Gastroesophageal sphincter (tissue), 4 donors: ENCODE measurements around the gene PAQR6. TPM values are rescaled to one million over a fixed set of nuclear protein-coding genes. Genes with fewer than 3 reads are reported as not detected.

Experiments used
- ATAC-seq: fragments of 150-250 bp; one replicate; pipeline ENCODE4 v1.9.1; 2016; ENCODE audit warnings: mild to moderate bottlenecking, moderate library complexity
- H3K27ac ChIP-seq, 4 donors: fragments of 200-600 bp; sonication (generic) in 3 of 4; 1 replicate in 3 of 4; 2 replicates in 1 of 4; pipeline ENCODE4 v1.5.1; 2016 to 2019
- H3K27me3 ChIP-seq: fragments of 200-600 bp; sonication (generic); one replicate; pipeline ENCODE4 v1.5.1; 2019
- H3K36me3 ChIP-seq, 2 donors: fragments of 200-600 bp; sonication (generic); one replicate each; pipeline ENCODE4 v1.5.1; 2019; ENCODE audit warnings: control low read depth in 1 of 2
- H3K4me1 ChIP-seq, 3 donors: fragments of 200-600 bp; sonication (generic); 1 replicate in 2 of 3; 2 replicates in 1 of 3; pipeline ENCODE4 v1.5.1; 2016 to 2019; ENCODE audit warnings: control low read depth in 2 of 3
- H3K4me3 ChIP-seq, 2 donors: fragments of 200-600 bp; sonication (generic); one replicate each; pipeline ENCODE4 v1.5.1; 2019; ENCODE audit warnings: mild to moderate bottlenecking in 1 of 2, moderate library complexity in 1 of 2
- H3K9me3 ChIP-seq, 3 donors: fragments of 200-600 bp; sonication (generic); one replicate each; pipeline ENCODE4 v1.5.1; 2017 to 2019; ENCODE audit warnings: control low read depth in 2 of 3
- CTCF ChIP-seq, 4 experiments: fragments of 200-600 bp in 2 of 4; fragments of 450-650 bp in 2 of 4; sonication (generic) in 1 of 4; IDR thresholded peaks; one replicate each; pipeline ENCODE4 v1.5.1; 2017 to 2019; ENCODE audit warnings: antibody characterized with exemption in 4 of 4, mild to moderate bottlenecking in 2 of 4, moderate library complexity in 2 of 4
- EP300 ChIP-seq: sonication (generic); formaldehyde crosslinking; IDR thresholded peaks from one replicate; pipeline ENCODE4 v1.6.1; 2017; ENCODE audit warnings: antibody characterized with exemption, mild to moderate bottlenecking
- POLR2A ChIP-seq, 2 donors: fragments of 450-650 bp; IDR thresholded peaks; one replicate each; pipeline ENCODE4 v1.6.1; 2017; ENCODE audit warnings: antibody characterized with exemption in 2 of 2, mild to moderate bottlenecking in 2 of 2, moderate library complexity in 1 of 2
- POLR2AphosphoS5 ChIP-seq: sonication (generic); formaldehyde crosslinking; IDR thresholded peaks from one replicate; pipeline ENCODE4 v1.6.1; 2017; ENCODE audit warnings: antibody characterized with exemption
- WGBS, 2 donors: methylation state at CpG; one replicate each; pipeline ENCODE4 v1.1.5; 2018; ENCODE audit warnings: low coverage in 1 of 2; 5-methylcytosine and 5-hydroxymethylcytosine counted together
- total RNA-seq, 4 donors: library from RNA; depleted of rRNA; stranded (reverse); fragments of >200 nt; gene quantifications; one replicate each; pipeline ENCODE4 v1.1.0, GENCODE V29; 2016

Gene PAQR6
- total RNA-seq, 4 donors from 2014 or later: 1.2 to 3.4 (median 1.6) TPM

GRCh38 chr1:156260896-156261295 lies 13.0 kb upstream of the PAQR6 start:
- no peaks in the 10 kb centered on the region for H3K27me3 ChIP-seq
- H3K9me3 ChIP-seq: no peaks in the 10 kb centered on the region
- H3K27ac ChIP-seq: no peak overlapping the region
- no peaks in the 10 kb centered on the region for H3K4me1 ChIP-seq
- no peak overlapping the region for H3K4me3 ChIP-seq
- WGBS, 2 donors: 100% methylated on average over 1 of the region's 2 CpGs
- TF ChIP-seq CTCF (IDR thresholded peaks at IDR 0.05): no peak
- TF ChIP-seq EP300: no peak
- TF ChIP-seq POLR2AphosphoS5: no peak
- no peak for ATAC-seq
- H3K36me3 ChIP-seq: peaks cover 17 to 99% of the 10 kb centered on the region in 2 donors

GRCh38 chr1:156259805-156260204 lies 11.9 kb upstream of the PAQR6 start:
- WGBS, 2 donors: 57 to 71% methylated on average over 2 of the region's 3 CpGs
- no peak for TF ChIP-seq EP300
- no peak for TF ChIP-seq POLR2A (IDR thresholded peaks at IDR 0.05)
- no peak for TF ChIP-seq POLR2AphosphoS5
- TF ChIP-seq CTCF (IDR thresholded peaks at IDR 0.05): no peak

GRCh38 chr1:156258859-156259258 lies 11.0 kb upstream of the PAQR6 start:
- WGBS, 2 donors: no CpG with 5 or more reads among the region's 8 CpGs
- H3K36me3 ChIP-seq: peaks cover 17 to 100% of the 10 kb centered on the region in 2 donors
- no peak for ATAC-seq
- H3K9me3 ChIP-seq: no peaks in the 10 kb centered on the region
- H3K27ac ChIP-seq: no peak overlapping the region
- H3K27me3 ChIP-seq: no peaks in the 10 kb centered on the region
- TF ChIP-seq EP300: no peak
- no peak for TF ChIP-seq POLR2A (IDR thresholded peaks at IDR 0.05)
- no peak for TF ChIP-seq POLR2AphosphoS5
- TF ChIP-seq CTCF (IDR thresholded peaks at IDR 0.05): no peak
- H3K4me3 ChIP-seq: no peak overlapping the region
- H3K4me1 ChIP-seq: no peaks in the 10 kb centered on the region

More at GRCh38 chr1:156259805-156260204, 11.9 kb upstream of the PAQR6 start:
- Histone ChIP-seq H3K27ac (no peak overlapping the region), H3K4me3 (no peak overlapping the region), H3K27me3 (no peaks in the 10 kb centered on the region), H3K9me3 (no peaks in the 10 kb centered on the region), H3K4me1 (no peaks in the 10 kb centered on the region), H3K36me3 (peaks cover 17 to 99% of the 10 kb centered on the region in 2 donors)
- no peak for ATAC-seq

- Histone ChIP-seq H3K27me3 (no peaks in the 10 kb centered on the region), H3K36me3 (peaks cover 17 to 100% of the 10 kb centered on the region in 2 donors), H3K9me3 (no peaks in the 10 kb centered on the region), H3K4me1 (no peaks in the 10 kb centered on the region), H3K4me3 (no peak overlapping the region), H3K27ac (no peak overlapping the region)
- ATAC-seq: no peak
- 58% methylated on average over 2 of the region's 2 CpGs; no CpG with 5 or more reads in 1 of the 2 donors for WGBS, 2 donors
- TF ChIP-seq POLR2AphosphoS5: no peak
- TF ChIP-seq POLR2A (IDR thresholded peaks at IDR 0.05): no peak
- TF ChIP-seq EP300: no peak
- no peak for TF ChIP-seq CTCF (IDR thresholded peaks at IDR 0.05)
Measured at GRCh38 chr1:156257711-156258110, 9.9 kb upstream of the PAQR6 start.

- H3K27me3 ChIP-seq: no peaks in the 10 kb centered on the region
- H3K4me1 ChIP-seq: no peaks in the 10 kb centered on the region
- H3K9me3 ChIP-seq: no peaks in the 10 kb centered on the region
- H3K4me3 ChIP-seq: no peak overlapping the region
- H3K36me3 ChIP-seq: peaks cover 4 to 98% of the 10 kb centered on the region in 2 donors
- TF ChIP-seq POLR2AphosphoS5 (no peak), CTCF (IDR thresholded peaks at IDR 0.05) (no peak), POLR2A (IDR thresholded peaks at IDR 0.05) (no peak), EP300 (no peak)
- 92 to 100% methylated on average over 1 to 3 of the region's 3 CpGs for WGBS, 2 donors
- no peak overlapping the region for H3K27ac ChIP-seq
- ATAC-seq: no peak
Measured at GRCh38 chr1:156253634-156254033, 5.8 kb upstream of the PAQR6 start.
